Heart left ventricle (tissue), 16 donors: ENCODE results near the gene CD22. TPM values are rescaled to one million over a fixed set of nuclear protein-coding genes. Genes with fewer than 3 reads are reported as not detected.

Source experiments
- ATAC-seq, 4 donors: fragments of 200-7000 bp; cut with Tn5 transposase; one replicate each; pipeline ENCODE4 v1.9.1; 2020 to 2022; ENCODE audit warnings: moderate library complexity in 4 of 4, mild to moderate bottlenecking in 3 of 4, moderate number of reproducible peaks in 1 of 4
- DNase-seq, 5 donors: peaks; one replicate each; pipeline ENCODE4 v3.0.0-alpha.2; 2020
- H3K27ac ChIP-seq, 12 donors: fragments of 200-600 bp; sonication (generic) in 4 of 12; one replicate each; pipeline versions ENCODE4 v1.5.0 to v1.8.0; 2016 to 2022; ENCODE audit warnings: mild to moderate bottlenecking in 2 of 12
- H3K27me3 ChIP-seq, 9 donors: fragments of 200-600 bp; sonication (generic) in 2 of 9; one replicate each; pipeline versions ENCODE4 v1.5.1 to v1.8.0; 2016 to 2022; ENCODE audit warnings: mild to moderate bottlenecking in 3 of 9
- H3K36me3 ChIP-seq, 9 donors: fragments of 200-600 bp; sonication (generic) in 2 of 9; one replicate each; pipeline versions ENCODE4 v1.5.0 to v1.8.0; 2018 to 2022; ENCODE audit warnings: mild to moderate bottlenecking in 2 of 9
- H3K4me1 ChIP-seq, 12 donors: fragments of 200-600 bp; sonication (generic) in 4 of 12; one replicate each; pipeline versions ENCODE4 v1.5.0 to v1.8.0; 2016 to 2022; ENCODE audit warnings: mild to moderate bottlenecking in 3 of 12
- H3K4me3 ChIP-seq, 12 donors: fragments of 200-600 bp; sonication (generic) in 4 of 12; one replicate each; pipeline versions ENCODE4 v1.5.0 to v1.8.0; 2017 to 2022; ENCODE audit warnings: mild to moderate bottlenecking in 9 of 12, moderate library complexity in 4 of 12
- H3K9me3 ChIP-seq, 12 donors: fragments of 200-600 bp; sonication (generic) in 4 of 12; one replicate each; pipeline versions ENCODE4 v1.5.0 to v1.8.0; 2016 to 2022; ENCODE audit warnings: mild to moderate bottlenecking in 1 of 12
- POLR2A ChIP-seq, 2 donors: fragments of 450-650 bp; IDR thresholded peaks; one replicate each; pipeline ENCODE4 v1.6.1; 2017; ENCODE audit warnings: antibody characterized with exemption in 2 of 2, mild to moderate bottlenecking in 2 of 2, moderate library complexity in 2 of 2
- WGBS, 4 donors: extraction: QIAGEN DNeasy Blood & Tissue Kit in 2 of 4; methylation state at CpG; one replicate each; pipeline versions ENCODE4 v1.1.5 to v1.1.7; 2013 to 2018; 5-methylcytosine and 5-hydroxymethylcytosine counted together
- intact Hi-C, 10 donors: fragments of 100-400 bp; cut with DNase I; formaldehyde crosslinking; loops; one replicate each; pipeline versions ENCODE4 v1.11.1 to v1.14.2; 2022
- polyA plus RNA-seq, 2 donors: library from polyadenylated mRNA; stranded (reverse); fragments of 200-250 nt; gene quantifications; one replicate each; pipeline ENCODE4 v1.2.3, GENCODE V29; 2013
- total RNA-seq, 9 donors: library from RNA; depleted of rRNA in 2 of 9; stranded (reverse); fragments of >200 nt in 2 of 9; fragmentation: NEBNext Ultra II Directional in 3 of 9; extraction: Animal tissue kit (Norgen Biotek cat#: 25700) in 3 of 9; gene quantifications; one replicate each; pipeline versions ENCODE4 v1.1.0 to v1.2.4, GENCODE V29; 2016 to 2023
- TF ChIP-seq, protein P1 (sequence below), 12 donors: fragments of 200-600 bp; sonication (generic) in 4 of 12; IDR thresholded peaks; one replicate each; pipeline versions ENCODE4 v1.5.0 to v1.8.0; 2018 to 2022; ENCODE audit warnings: antibody characterized with exemption in 12 of 12, mild to moderate bottlenecking in 5 of 12
- donor health status: ischemic (EF 13 %, LVEDD 7.1; RV severe dilation, severe dysfunction).
- donor health status: healthy with polysubstance abuse.
- donor health status: DM: no; HTN: yes; CAD: no.
- donor health status: DM: no; HTN: no; CAD: no.
- donor health status: ischemic (EF 25% LVEDD 6.9; RV normal size, moderate dysfunction).
- donor health status: ischemic (EF 25% LVEDD 5.7; RV mildly dilated, moderate dysfunction).
- donor health status: healthy.
- donor health status: DM: yes; HTN: yes; CAD: no.
- donor health status: ischemic (EF 35%, LVEDD 5.7; RV mildly dilated, moderate dysfunction).
- donor health status: nonischemic (EF 11% LVEDD 7.7; RV severe dilation, severe dysfunction).
- donor health status: DM: yes; HTN: yes; CAD: no.
- donor health status: PGD.
- donor health status: ischemic (EF 29% LVEDD 5.4; RV normal size, mild dysfunction).
- donor health status: nonischemic (EF 23%, LVEDD 6.1; RV moderate dilation, normal function).

The CD22 gene
- total and polyA plus RNA-seq, 11 donors: 0.11 to 3.3 (median 1.0) TPM; not detected in 2

DNA sequence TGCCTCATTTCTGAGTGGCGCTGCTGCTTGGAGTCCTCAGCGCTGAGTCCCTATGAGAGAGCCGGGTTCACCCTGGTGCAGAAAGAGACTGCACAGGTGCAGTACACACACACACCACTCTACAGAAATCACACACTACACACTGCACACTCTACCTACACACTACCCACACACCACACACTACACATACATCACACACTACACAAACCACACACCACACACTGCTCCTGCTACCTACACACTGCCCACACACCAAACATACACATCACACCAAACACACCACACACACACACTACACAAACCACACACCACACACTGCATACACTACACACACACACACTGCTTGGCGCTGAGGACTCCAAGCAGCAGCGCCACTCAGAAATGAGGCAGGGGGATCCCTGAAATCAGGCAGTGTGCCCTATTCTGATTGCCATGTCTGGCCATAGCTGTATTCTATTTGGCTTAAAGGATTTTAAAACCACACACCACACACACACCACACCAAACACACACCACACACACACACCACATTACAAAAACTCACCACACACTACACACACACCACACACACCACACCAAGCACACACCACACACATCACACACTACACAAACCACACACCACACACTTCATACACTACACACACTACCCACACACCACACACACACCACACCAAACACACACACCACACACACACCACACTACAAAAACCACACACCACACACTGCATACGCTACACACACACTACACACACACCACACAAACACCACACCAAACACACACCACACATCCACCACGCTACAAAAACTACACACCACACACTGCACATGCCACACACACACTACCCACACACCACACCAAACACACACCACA, 32.1 kb upstream of the CD22 start:
- intact Hi-C loops: no loop called here
- no peak for DNase-seq
- no peaks in the 10 kb centered on the region for H3K36me3 ChIP-seq
- no peak overlapping the region for H3K4me3 ChIP-seq
- peaks cover 0 to 5% (median 0%) of the 10 kb centered on the region in 12 donors for H3K4me1 ChIP-seq
- no peak for ATAC-seq
- TF ChIP-seq, protein P1, sequence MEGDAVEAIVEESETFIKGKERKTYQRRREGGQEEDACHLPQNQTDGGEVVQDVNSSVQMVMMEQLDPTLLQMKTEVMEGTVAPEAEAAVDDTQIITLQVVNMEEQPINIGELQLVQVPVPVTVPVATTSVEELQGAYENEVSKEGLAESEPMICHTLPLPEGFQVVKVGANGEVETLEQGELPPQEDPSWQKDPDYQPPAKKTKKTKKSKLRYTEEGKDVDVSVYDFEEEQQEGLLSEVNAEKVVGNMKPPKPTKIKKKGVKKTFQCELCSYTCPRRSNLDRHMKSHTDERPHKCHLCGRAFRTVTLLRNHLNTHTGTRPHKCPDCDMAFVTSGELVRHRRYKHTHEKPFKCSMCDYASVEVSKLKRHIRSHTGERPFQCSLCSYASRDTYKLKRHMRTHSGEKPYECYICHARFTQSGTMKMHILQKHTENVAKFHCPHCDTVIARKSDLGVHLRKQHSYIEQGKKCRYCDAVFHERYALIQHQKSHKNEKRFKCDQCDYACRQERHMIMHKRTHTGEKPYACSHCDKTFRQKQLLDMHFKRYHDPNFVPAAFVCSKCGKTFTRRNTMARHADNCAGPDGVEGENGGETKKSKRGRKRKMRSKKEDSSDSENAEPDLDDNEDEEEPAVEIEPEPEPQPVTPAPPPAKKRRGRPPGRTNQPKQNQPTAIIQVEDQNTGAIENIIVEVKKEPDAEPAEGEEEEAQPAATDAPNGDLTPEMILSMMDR (IDR thresholded peaks at IDR 0.05): no peak
- no peak for TF ChIP-seq POLR2A (IDR thresholded peaks at IDR 0.05)
- H3K27me3 ChIP-seq: peaks cover 0 to 59% (median 21%) of the 10 kb centered on the region in 9 donors
- WGBS, 4 donors: 86 to 97% (median 95%) methylated on average over 7 of the region's 7 CpGs
- H3K27ac ChIP-seq: no peak overlapping the region
- no peaks in the 10 kb centered on the region for H3K9me3 ChIP-seq

DNA sequence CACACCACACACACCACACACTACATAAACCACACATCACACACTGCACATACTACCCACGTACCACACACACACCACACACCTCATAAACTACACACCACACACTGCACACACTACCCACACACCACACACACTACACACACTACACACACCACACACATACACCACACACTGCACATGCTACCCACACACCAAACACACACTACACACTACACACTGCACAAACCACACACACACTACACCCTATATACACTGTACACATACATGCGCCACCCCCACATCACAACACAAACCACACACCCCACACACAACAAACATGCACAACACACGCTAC, 31.5 kb upstream of the CD22 start:
- intact Hi-C loops: no loop called here
- WGBS, 4 donors: 95 to 98% (median 96%) methylated on average over 3 of the region's 3 CpGs
- Histone ChIP-seq H3K4me3 (no peak overlapping the region), H3K4me1 (peaks cover 0 to 5% (median 0%) of the 10 kb centered on the region in 12 donors), H3K9me3 (no peaks in the 10 kb centered on the region), H3K27ac (no peak overlapping the region), H3K36me3 (no peaks in the 10 kb centered on the region), H3K27me3 (peaks cover 0 to 63% (median 21%) of the 10 kb centered on the region in 9 donors)
- TF ChIP-seq, protein P1 (IDR thresholded peaks at IDR 0.05): no peak
- TF ChIP-seq POLR2A (IDR thresholded peaks at IDR 0.05): no peak
- ATAC-seq (no peak), DNase-seq (no peak)

DNA sequence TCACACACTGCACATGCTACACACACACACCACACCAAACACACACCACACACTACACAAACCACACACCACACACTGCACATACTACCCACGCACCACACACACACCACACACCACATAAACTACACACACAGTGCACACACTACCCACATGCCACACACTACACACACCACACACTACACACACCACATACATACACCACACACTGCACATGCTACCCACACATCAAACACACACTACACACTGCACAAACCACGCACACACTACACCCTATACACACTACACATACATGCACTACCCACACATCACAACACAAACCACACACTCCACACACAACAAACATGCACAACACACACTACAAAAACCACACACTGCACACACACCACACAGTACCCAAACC, 31.1 kb upstream of the CD22 start:
- no peaks in the 10 kb centered on the region for H3K9me3 ChIP-seq

DNA sequence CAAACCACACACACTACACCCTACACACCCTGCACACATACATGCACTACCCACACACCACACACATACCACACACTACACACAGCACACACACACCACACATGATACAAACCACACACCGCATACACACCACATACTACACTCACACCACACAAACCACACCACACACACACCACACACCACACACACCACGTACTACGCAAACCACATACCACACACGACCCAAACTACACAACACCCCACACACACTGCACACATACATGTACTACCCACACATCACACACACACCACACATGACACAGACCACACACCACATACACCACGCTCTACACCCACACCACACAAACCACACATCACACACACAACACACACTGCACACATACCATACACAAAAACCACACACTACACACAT, 30.4 kb upstream of the CD22 start:
- Histone ChIP-seq H3K27ac (no peak overlapping the region), H3K4me1 (peaks cover 0 to 5% (median 0%) of the 10 kb centered on the region in 12 donors), H3K4me3 (no peak overlapping the region), H3K36me3 (no peaks in the 10 kb centered on the region), H3K27me3 (peaks cover 0 to 52% (median 20%) of the 10 kb centered on the region in 9 donors), H3K9me3 (no peaks in the 10 kb centered on the region)
- intact Hi-C loops: no loop called here
- no peak for TF ChIP-seq POLR2A (IDR thresholded peaks at IDR 0.05)
- TF ChIP-seq, protein P1 (IDR thresholded peaks at IDR 0.05): no peak
- ATAC-seq (no peak), DNase-seq (no peak)
- WGBS, 4 donors: 93 to 98% (median 94%) methylated on average over 5 of the region's 5 CpGs

More for the DNA sequence above, 31.1 kb upstream of the CD22 start:
- Histone ChIP-seq H3K36me3 (no peaks in the 10 kb centered on the region), H3K27me3 (peaks cover 0 to 59% (median 21%) of the 10 kb centered on the region in 9 donors), H3K27ac (no peak overlapping the region), H3K4me3 (no peak overlapping the region), H3K4me1 (peaks cover 0 to 5% (median 0%) of the 10 kb centered on the region in 12 donors)
- DNase-seq (no peak), ATAC-seq (no peak)
- TF ChIP-seq POLR2A (IDR thresholded peaks at IDR 0.05): no peak
- TF ChIP-seq, protein P1 (IDR thresholded peaks at IDR 0.05): no peak
- intact Hi-C loops: no loop called here
- 96 to 98% (median 97%) methylated on average over 2 of the region's 2 CpGs for WGBS, 4 donors
